B cell (primary cell): ENCODE measurements around the gene S100A16. TPM values are rescaled to one million over a fixed set of nuclear protein-coding genes. Genes with fewer than 3 reads are reported as not detected.

Experiments
- ATAC-seq: fragments of 200-7000 bp; cut with Tn5 transposase; one replicate; pipeline ENCODE4 v1.10.0; 2021; ENCODE audit warnings: low read depth, mild to moderate bottlenecking, moderate number of reproducible peaks, moderate library complexity
- CTCF ChIA-PET: fragments of 350-600 bp; sonication (Branson Sonifier 250); formaldehyde crosslinking; loops from one replicate; lab custom pipeline; 2021; ENCODE audit warnings: antibody characterized with exemption, inconsistent platforms; lab: Charles Lee
- POLR2A ChIA-PET: fragments of 350-600 bp; sonication (Branson Sonifier 250); formaldehyde crosslinking; loops from one replicate; lab custom pipeline; 2021; ENCODE audit warnings: antibody characterized with exemption; lab: Charles Lee
- DNase-seq: peaks from one replicate; pipeline ENCODE4 v3.0.0; 2013
- H2AFZ ChIP-seq: 2 replicates; pipeline ENCODE4 v1.6.1; 2012; ENCODE audit warnings: mild to moderate bottlenecking, low read depth, low read length; ENCODE audit not compliant: insufficient read depth, poor library complexity, severe bottlenecking
- H3K27ac ChIP-seq, 2 donors: 1 replicate in 1 of 2; 2 replicates in 1 of 2; pipeline ENCODE4 v1.5.1; 2012 to 2013; ENCODE audit warnings: low read length in 2 of 2, mild to moderate bottlenecking in 2 of 2, moderate library complexity in 1 of 2
- H3K27me3 ChIP-seq, 4 experiments: fragments of 200-600 bp in 1 of 4; sonication (generic) in 1 of 4; replicated peaks in 1 of 4; 1 replicate in 2 of 4; 2 replicates in 2 of 4; pipeline versions ENCODE4 v1.6.1 to v1.7.0; 2013 to 2016; ENCODE audit warnings: low read length in 3 of 4, mild to moderate bottlenecking in 2 of 4, mixed read lengths in 1 of 4, moderate library complexity in 1 of 4; ENCODE audit not compliant: insufficient read depth in 4 of 4, control insufficient read depth in 3 of 4; ENCODE audit errors: control extremely low read depth in 1 of 4
- H3K36me3 ChIP-seq, 2 experiments: replicated peaks in 1 of 2; 1 replicate in 1 of 2; 2 replicates in 1 of 2; pipeline versions ENCODE4 v1.6.1 to v1.7.1; 2013; ENCODE audit warnings: low read length in 1 of 2; ENCODE audit not compliant: insufficient read depth in 2 of 2, control insufficient read depth in 1 of 2; ENCODE audit errors: control extremely low read depth in 1 of 2, extremely low read depth in 1 of 2
- H3K4me1 ChIP-seq, 2 donors: fragments of 200-600 bp in 1 of 2; sonication (generic) in 1 of 2; 1 replicate in 1 of 2; 2 replicates in 1 of 2; pipeline versions ENCODE4 v1.5.1 to v1.6.1; 2013 to 2017; ENCODE audit warnings: low read length in 2 of 2; ENCODE audit not compliant: control insufficient read depth in 2 of 2, insufficient read depth in 2 of 2
- H3K4me2 ChIP-seq: replicated peaks from 2 replicates; pipeline ENCODE3; 2012; ENCODE audit warnings: mild to moderate bottlenecking, low read depth, low read length; ENCODE audit not compliant: poor library complexity, severe bottlenecking
- H3K4me3 ChIP-seq, 5 experiments: fragments of 200-600 bp in 1 of 5; sonication (generic) in 1 of 5; 1 replicate in 3 of 5; 2 replicates in 2 of 5; pipeline versions ENCODE4 v1.5.1 to v1.7.0; 2011 to 2016; ENCODE audit warnings: low read length in 4 of 5, mild to moderate bottlenecking in 4 of 5, low read depth in 2 of 5, control low read depth in 1 of 5, moderate library complexity in 1 of 5; ENCODE audit not compliant: insufficient read depth in 1 of 5; ENCODE audit errors: control extremely low read depth in 1 of 5, extremely low read depth in 1 of 5
- H3K79me2 ChIP-seq: fragments of 200-600 bp; sonication (generic); one replicate; pipeline ENCODE4 v1.6.0; 2016; ENCODE audit warnings: low read length; ENCODE audit not compliant: control insufficient read depth, insufficient read depth
- H3K9ac ChIP-seq: fragments of 200-600 bp; sonication (generic); 2 replicates; pipeline ENCODE4 v1.6.1; 2017; ENCODE audit warnings: mild to moderate bottlenecking, low read length, moderate library complexity
- H3K9me3 ChIP-seq, 3 donors: one replicate each; pipeline versions ENCODE4 v1.6.1 to v1.7.1; 2013; ENCODE audit warnings: low read length in 2 of 3; ENCODE audit not compliant: control insufficient read depth in 2 of 3, insufficient read depth in 1 of 3; ENCODE audit errors: control extremely low read depth in 1 of 3
- H4K20me1 ChIP-seq: 2 replicates; pipeline ENCODE4 v1.6.0; 2012; ENCODE audit warnings: mild to moderate bottlenecking, low read length; ENCODE audit not compliant: insufficient read depth, control insufficient read depth, poor library complexity, severe bottlenecking
- H3K27ac Mint-ChIP-seq: one replicate; pipeline ENCODE4 v1.8.0; 2021; ENCODE audit warnings: mixed read lengths
- H3K27me3 Mint-ChIP-seq: one replicate; pipeline ENCODE4 v1.8.0; 2021; ENCODE audit warnings: mixed read lengths
- H3K4me1 Mint-ChIP-seq: one replicate; pipeline ENCODE4 v1.8.0; 2021; ENCODE audit warnings: mixed read lengths
- H3K4me3 Mint-ChIP-seq: one replicate; pipeline ENCODE4 v1.8.0; 2021; ENCODE audit warnings: mixed read lengths
- H3K9me3 Mint-ChIP-seq: one replicate; pipeline ENCODE4 v1.8.0; 2022; ENCODE audit warnings: mixed read lengths; ENCODE audit not compliant: insufficient read depth
- CTCF ChIP-seq: fragments of 200-600 bp; IDR thresholded peaks from one replicate; pipeline ENCODE4 v1.8.0; 2022; ENCODE audit warnings: antibody characterized with exemption, mild to moderate bottlenecking
- EZH2 ChIP-seq: IDR thresholded peaks from 2 replicates; pipeline ENCODE4 v1.6.1; 2012; ENCODE audit warnings: borderline replicate concordance, low read depth, mild to moderate bottlenecking, moderate library complexity, low read length; ENCODE audit not compliant: insufficient read depth, poor library complexity, severe bottlenecking
- WGBS: methylation state at CpG from one replicate; pipeline ENCODE4 v1.1.5; 2013; ENCODE audit warnings: missing lambda C conversion rate; ENCODE audit not compliant: insufficient coverage; 5-methylcytosine and 5-hydroxymethylcytosine counted together
- intact Hi-C: fragments of 100-400 bp; cut with micrococcal nuclease; formaldehyde crosslinking; loops from one replicate; pipeline ENCODE4 v1.10.0; 2022
- polyA plus RNA-seq: library from polyadenylated mRNA; depleted of rRNA; stranded (reverse); fragments of >200 nt; gene quantifications from 2 replicates; pipeline ENCODE4 v1.2.3, GENCODE V29; 2012
- total RNA-seq, 2 donors: library from RNA; stranded (reverse); fragments of 120-200 nt in 1 of 2; gene quantifications; 1 replicate in 1 of 2; 2 replicates in 1 of 2; pipeline versions ENCODE4 v1.2.3 to v1.2.4, GENCODE V29; 2013 to 2022

The S100A16 gene
- total and polyA plus RNA-seq, 2 donors (not counting 1 experiment from before 2014, with no cell fraction given): not detected

- ATAC-seq: no peak
- POLR2A ChIA-PET: interaction anchor here (1.0 kb wide), 1 partner anchor 119 kb away, joined by 3 read pairs; the partner anchor contains the start of gene INTS3
Observed at GRCh38 chr1:153608089-153608682, 4.8 kb downstream of the S100A16 start.

More at GRCh38 chr1:153608089-153608682, 4.8 kb downstream of the S100A16 start:
- intact Hi-C loops: no loop called here
- peaks cover 2% of the 10 kb centered on the region for H3K4me1 Mint-ChIP-seq
- WGBS: 93% methylated on average over 3 of the region's 7 CpGs
- DNase-seq: no peak
- CTCF ChIA-PET: no interaction called here
- H3K27me3 Mint-ChIP-seq: no peaks in the 10 kb centered on the region
- no peak overlapping the region for H3K4me3 Mint-ChIP-seq
- Histone ChIP-seq H2AFZ (no peak overlapping the region), H3K9me3 (no peaks in the 10 kb centered on the region), H3K4me3 (no peak overlapping the region), H3K4me2 (no peak overlapping the region), H3K4me1 (peaks cover 0 to 4% of the 10 kb centered on the region in 2 donors), H3K27me3 (no peaks in the 10 kb centered on the region), H3K36me3 (no peaks in the 10 kb centered on the region), H3K27ac (no peak overlapping the region), H3K79me2 (no peaks in the 10 kb centered on the region), H3K9ac (no peak overlapping the region), H4K20me1 (no peaks in the 10 kb centered on the region)
- no peak for TF ChIP-seq EZH2
- TF ChIP-seq CTCF: no peak
- H3K9me3 Mint-ChIP-seq: no peaks in the 10 kb centered on the region
- peak overlapping the region; percentile 26 for H3K27ac Mint-ChIP-seq
